Measurements from ENCODE around the gene WNT7A. TPM values are rescaled to one million over a fixed set of nuclear protein-coding genes. Genes with fewer than 3 reads are reported as not detected.

Gene WNT7A
- total and polyA plus RNA-seq, 3 donors from 2014 or later = 1.1 to 3.3 (median 1.1) TPM

DNA sequence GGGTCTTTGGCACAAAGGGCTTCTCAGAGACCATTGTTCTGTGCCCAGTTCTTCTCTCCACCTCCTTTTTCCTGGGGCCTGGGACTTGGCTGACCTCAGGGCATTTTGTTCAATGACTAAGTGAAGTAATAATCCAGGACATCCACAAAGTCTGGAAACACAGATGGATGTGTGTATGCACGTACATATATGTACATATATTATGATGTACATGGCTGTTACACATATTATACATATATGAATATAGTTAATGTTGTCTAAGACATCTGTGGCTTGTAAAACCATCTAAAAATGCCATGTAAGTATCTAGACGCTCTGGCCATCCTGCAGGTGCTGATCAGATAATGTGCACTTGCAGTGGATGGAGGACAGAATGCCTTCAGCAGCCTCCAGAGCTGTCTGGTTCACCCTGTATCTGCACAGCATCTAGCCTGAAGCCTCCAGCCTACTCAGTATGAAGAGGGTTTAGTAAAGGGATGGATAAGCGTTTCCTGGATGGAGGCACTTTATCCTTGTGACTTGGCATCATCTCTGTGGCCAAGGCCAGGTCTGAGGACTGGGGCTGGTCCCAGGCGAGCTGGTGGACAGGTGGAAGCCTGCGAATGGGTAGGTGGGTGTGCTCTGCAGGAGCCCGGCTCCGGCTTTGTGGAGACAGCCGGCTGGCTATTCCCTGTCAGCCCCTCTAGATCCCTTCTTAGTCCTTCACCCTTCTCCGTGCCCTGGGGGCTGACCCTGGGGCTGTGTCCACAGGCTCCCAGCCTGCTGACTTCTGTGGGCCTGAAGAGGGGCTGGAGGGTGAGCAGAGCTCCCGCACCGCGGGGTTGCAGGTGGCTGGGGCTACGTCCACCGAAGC is 88.4 kb downstream of the WNT7A start:
- no peak for DNase-seq
- no peak overlapping the region for H3K27ac ChIP-seq
- H3K9me3 ChIP-seq = no peaks in the 10 kb centered on the region
- H3K4me1 ChIP-seq = no peaks in the 10 kb centered on the region
- H3K36me3 ChIP-seq (ENCODE audit: low read depth, missing control alignments) = no peaks in the 10 kb centered on the region
- TF ChIP-seq, protein P1, sequence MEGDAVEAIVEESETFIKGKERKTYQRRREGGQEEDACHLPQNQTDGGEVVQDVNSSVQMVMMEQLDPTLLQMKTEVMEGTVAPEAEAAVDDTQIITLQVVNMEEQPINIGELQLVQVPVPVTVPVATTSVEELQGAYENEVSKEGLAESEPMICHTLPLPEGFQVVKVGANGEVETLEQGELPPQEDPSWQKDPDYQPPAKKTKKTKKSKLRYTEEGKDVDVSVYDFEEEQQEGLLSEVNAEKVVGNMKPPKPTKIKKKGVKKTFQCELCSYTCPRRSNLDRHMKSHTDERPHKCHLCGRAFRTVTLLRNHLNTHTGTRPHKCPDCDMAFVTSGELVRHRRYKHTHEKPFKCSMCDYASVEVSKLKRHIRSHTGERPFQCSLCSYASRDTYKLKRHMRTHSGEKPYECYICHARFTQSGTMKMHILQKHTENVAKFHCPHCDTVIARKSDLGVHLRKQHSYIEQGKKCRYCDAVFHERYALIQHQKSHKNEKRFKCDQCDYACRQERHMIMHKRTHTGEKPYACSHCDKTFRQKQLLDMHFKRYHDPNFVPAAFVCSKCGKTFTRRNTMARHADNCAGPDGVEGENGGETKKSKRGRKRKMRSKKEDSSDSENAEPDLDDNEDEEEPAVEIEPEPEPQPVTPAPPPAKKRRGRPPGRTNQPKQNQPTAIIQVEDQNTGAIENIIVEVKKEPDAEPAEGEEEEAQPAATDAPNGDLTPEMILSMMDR (IDR thresholded peaks at IDR 0.05) = no peak
- TF ChIP-seq POLR2A (IDR thresholded peaks at IDR 0.05) = no peak
- 61 to 63% methylated on average over 6 to 14 of the region's 14 CpGs for WGBS, 2 donors
- intact Hi-C loops (cut with DNase I; ENCODE audit: low total_unique reads) = no loop called here
- no peaks in the 10 kb centered on the region for H3K27me3 ChIP-seq
- no peak overlapping the region for H3K4me3 ChIP-seq

DNA sequence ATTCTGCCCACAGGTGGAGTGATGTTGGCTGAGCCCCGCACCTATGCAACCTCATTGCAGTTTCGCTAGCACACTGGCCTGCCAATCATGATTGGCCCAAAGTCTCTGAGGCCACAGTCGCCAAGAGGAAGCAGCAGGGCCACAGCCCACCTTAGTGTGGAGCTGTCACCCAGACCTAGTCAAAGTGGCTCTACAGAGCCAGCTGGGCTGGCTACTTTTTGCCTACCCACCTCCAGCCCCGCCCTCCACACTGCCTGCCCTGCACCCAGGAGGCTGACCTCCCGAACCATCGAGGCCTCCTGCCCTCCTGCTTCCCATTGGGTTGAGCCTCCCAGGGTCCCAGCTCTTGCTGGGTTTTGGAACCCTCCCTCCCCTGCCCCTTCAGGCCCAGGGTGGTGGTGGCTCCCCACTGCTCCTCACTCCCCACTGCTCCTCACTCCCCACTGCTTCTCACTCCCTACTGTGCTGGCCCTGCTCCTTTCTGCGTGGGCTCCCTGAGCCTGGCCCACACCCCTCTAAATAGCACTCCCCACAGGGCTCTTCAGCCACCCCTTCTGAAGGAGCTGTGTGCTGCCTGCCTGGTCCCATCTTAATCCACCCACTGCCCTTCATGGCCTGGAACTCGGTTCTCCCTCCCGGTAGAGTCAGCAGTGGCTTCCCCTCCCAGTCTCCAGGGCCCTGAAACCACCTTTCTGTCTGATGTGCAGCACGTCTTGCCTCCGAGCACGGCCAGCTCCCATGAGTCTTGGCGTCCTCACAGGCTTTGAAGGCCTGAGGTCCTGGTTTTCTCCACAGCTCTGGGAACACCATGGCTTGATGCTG is 89.3 kb downstream of the WNT7A start:
- 83 to 84% methylated on average over 12 to 13 of the region's 13 CpGs for WGBS, 2 donors
- H3K4me3 ChIP-seq = no peak overlapping the region
- no peak for DNase-seq
- H3K9me3 ChIP-seq = no peaks in the 10 kb centered on the region
- no peaks in the 10 kb centered on the region for H3K36me3 ChIP-seq (ENCODE audit: low read depth, missing control alignments)
- no peaks in the 10 kb centered on the region for H3K4me1 ChIP-seq
- intact Hi-C loops (cut with DNase I; ENCODE audit: low total_unique reads) = no loop called here
- no peak overlapping the region for H3K27ac ChIP-seq
- TF ChIP-seq, protein P1 (IDR thresholded peaks at IDR 0.05) = no peak
- H3K27me3 ChIP-seq = no peaks in the 10 kb centered on the region

DNA sequence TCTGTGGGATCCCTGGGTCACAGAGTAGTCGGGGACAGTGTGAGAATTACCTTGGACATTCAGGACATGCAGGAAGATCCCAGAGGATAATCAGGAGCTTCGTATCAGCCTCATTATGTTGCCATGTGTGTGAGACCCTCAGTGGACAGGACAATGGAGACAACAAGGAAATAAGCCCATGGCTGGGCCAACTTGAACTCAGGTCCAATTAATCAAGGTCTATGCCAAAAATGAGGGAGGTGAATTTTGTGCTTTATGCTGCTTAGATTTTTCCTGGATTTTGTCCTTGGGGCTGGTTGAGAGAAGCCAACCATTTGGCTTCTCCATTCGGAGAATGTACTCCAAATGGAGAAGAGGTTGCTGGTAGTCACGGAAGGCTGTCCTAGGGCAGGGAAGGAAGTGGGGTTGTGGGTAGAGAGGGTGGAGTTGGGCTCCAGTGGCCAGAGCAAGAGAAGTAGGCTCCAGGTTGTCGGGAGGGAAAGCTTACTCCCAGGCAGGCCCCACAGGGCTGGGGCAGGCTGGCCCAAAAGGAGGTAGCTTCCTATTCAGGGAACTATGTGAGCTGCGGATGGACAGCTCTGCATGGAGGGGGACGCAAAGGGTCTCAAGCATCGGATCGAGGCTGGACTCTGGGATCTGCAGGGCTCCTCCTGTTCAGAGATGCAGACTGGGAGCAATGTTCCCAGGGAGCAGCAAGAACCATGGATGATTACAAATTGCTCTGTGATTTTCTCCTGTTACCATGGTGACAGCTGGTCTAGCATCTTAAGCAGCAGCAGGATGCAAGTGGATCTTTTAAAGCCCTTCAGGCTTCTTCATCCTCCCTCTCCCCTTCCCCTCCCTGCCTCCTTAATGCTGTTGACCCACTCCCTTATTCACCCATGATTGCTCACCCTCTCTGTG is 91.1 kb downstream of the WNT7A start:
- WGBS, 2 donors = 81% methylated on average over 9 of the region's 9 CpGs
- Histone ChIP-seq H3K9me3 (no peaks in the 10 kb centered on the region), H3K27ac (no peak overlapping the region), H3K4me1 (no peaks in the 10 kb centered on the region), H3K36me3 (ENCODE audit: low read depth, missing control alignments) (no peaks in the 10 kb centered on the region), H3K27me3 (no peaks in the 10 kb centered on the region), H3K4me3 (no peak overlapping the region)
- DNase-seq = no peak
- intact Hi-C loops (cut with DNase I; ENCODE audit: low total_unique reads) = no loop called here
- TF ChIP-seq, protein P1 (IDR thresholded peaks at IDR 0.05) = no peak
- TF ChIP-seq POLR2A (IDR thresholded peaks at IDR 0.05) = no peak

DNA sequence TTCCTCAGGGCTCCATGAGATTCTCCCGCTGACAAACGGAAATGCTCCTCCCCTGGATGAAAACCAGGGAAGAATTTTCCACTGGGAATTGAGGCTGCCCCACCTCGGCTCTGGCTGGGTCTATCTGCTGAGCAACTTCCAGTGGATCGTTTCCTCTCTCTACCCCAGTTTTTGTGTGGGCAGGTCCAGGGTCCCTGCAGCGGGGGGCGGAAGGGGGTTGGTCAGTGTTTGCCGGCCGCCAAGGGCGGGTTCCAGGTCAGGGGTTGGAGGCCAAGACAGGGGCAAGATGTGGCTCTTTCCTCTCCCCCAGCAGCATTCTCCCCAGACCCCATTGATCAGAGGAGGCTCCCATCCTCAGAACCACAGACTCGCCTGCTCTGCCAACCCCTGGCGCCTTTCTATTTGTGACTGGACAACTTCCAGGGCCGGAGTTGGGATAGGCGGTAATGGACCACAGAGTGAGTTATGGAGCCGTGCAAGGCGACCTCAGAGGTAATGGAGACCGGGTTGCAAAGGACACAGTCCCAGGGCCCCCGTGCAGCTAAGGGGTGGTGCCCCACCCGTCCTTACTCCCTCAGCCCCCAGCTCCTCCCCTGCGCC is 92.2 kb downstream of the WNT7A start:
- Histone ChIP-seq H3K4me3 (no peak overlapping the region), H3K27me3 (no peaks in the 10 kb centered on the region), H3K4me1 (no peaks in the 10 kb centered on the region), H3K27ac (no peak overlapping the region), H3K9me3 (no peaks in the 10 kb centered on the region), H3K36me3 (ENCODE audit: low read depth, missing control alignments) (no peaks in the 10 kb centered on the region)
- intact Hi-C loops (cut with DNase I; ENCODE audit: low total_unique reads) = no loop called here
- WGBS, 2 donors = 62% methylated on average over 16 to 19 of the region's 19 CpGs
- no peak for DNase-seq
- no peak for TF ChIP-seq POLR2A (IDR thresholded peaks at IDR 0.05)
- TF ChIP-seq, protein P1 (IDR thresholded peaks at IDR 0.05) = no peak
